ENCODE measurements around the gene COG1. TPM values are rescaled to one million over a fixed set of nuclear protein-coding genes. Genes with fewer than 3 reads are reported as not detected.

COG1 gene
- total RNA-seq, 1 experiment from 2014 or later = 41.2 TPM

DNA sequence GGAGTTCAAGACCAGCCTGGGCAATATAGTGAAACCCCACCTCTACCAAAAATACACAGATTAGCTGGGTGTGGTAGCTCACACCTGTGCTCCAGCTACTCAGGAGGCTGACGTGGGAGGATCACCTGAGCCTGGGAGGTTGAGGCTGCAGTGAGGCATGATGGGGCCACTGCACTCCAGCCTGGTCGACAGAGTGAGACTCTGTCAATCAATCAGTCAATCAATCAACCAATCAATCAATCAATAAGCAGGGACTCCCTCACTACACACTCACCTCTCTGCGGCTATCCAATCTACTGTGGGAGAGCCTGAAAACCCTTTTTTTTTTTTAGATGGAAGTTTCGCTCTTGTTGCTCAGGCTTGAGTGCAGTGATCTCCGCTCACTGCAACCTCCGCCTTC lies 37.2 kb downstream of the COG1 start:
- in situ Hi-C loops (cut with HindIII; ENCODE audit: low pct_unique_long_range_greater_than_20kb, low sequenced_read_pairs) (no loop called here), intact Hi-C loops (cut with micrococcal nuclease; ENCODE audit: unreplicated experiment) (no loop called here)
- Histone ChIP-seq H3K9me3 (ENCODE audit: control insufficient read depth, insufficient read depth, low read depth, low read length) (no peaks in the 10 kb centered on the region), H3K27ac (ENCODE audit: low read length) (no peak overlapping the region), H3K27me3 (ENCODE audit: control insufficient read depth, insufficient read depth, low read length) (no peaks in the 10 kb centered on the region), H3K4me3 (ENCODE audit: low read depth in 2 of 2, low read length in 2 of 2) (no peak overlapping the region), H3K36me3 (ENCODE audit: control insufficient read depth, insufficient read depth, low read length) (peaks cover 23% of the 10 kb centered on the region), H3K4me1 (ENCODE audit: control insufficient read depth, insufficient read depth, low read length) (peaks cover 41% of the 10 kb centered on the region)
- BruUV-seq (replicated peaks) = no TSS peak
- ChIA-PET CTCF (no interaction called here), POLR2A (no interaction called here)
- ATAC-seq (no peak), DNase-seq (ENCODE audit: low read depth, low spot score) (no peak)
- no peak for TF ChIP-seq POLR2AphosphoS5 (IDR thresholded peaks at IDR 0.05; ENCODE audit: low read depth, low read length)
- TF ChIP-seq, protein P1, sequence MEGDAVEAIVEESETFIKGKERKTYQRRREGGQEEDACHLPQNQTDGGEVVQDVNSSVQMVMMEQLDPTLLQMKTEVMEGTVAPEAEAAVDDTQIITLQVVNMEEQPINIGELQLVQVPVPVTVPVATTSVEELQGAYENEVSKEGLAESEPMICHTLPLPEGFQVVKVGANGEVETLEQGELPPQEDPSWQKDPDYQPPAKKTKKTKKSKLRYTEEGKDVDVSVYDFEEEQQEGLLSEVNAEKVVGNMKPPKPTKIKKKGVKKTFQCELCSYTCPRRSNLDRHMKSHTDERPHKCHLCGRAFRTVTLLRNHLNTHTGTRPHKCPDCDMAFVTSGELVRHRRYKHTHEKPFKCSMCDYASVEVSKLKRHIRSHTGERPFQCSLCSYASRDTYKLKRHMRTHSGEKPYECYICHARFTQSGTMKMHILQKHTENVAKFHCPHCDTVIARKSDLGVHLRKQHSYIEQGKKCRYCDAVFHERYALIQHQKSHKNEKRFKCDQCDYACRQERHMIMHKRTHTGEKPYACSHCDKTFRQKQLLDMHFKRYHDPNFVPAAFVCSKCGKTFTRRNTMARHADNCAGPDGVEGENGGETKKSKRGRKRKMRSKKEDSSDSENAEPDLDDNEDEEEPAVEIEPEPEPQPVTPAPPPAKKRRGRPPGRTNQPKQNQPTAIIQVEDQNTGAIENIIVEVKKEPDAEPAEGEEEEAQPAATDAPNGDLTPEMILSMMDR (IDR thresholded peaks at IDR 0.05) = no peak
- TF ChIP-seq SIN3A (IDR thresholded peaks at IDR 0.05; ENCODE audit: borderline replicate concordance, insufficient read depth, low read depth, low read length) = no peak
- TF ChIP-seq REST (IDR thresholded peaks at IDR 0.05; ENCODE audit: insufficient read depth in 1 of 2, low read depth in 2 of 2, low read length in 1 of 2) = no peak
- TF ChIP-seq TCF7L2 (IDR thresholded peaks at IDR 0.05; ENCODE audit: low read depth, low read length) = no peak

- TF ChIP-seq, protein P1 (IDR thresholded peaks at IDR 0.05) = no peak
- TF ChIP-seq POLR2AphosphoS5 (IDR thresholded peaks at IDR 0.05; ENCODE audit: low read depth, low read length) (no peak), TCF7L2 (IDR thresholded peaks at IDR 0.05; ENCODE audit: low read depth, low read length) (no peak), REST (IDR thresholded peaks at IDR 0.05; ENCODE audit: insufficient read depth in 1 of 2, low read depth in 2 of 2, low read length in 1 of 2) (no peak), SIN3A (IDR thresholded peaks at IDR 0.05; ENCODE audit: borderline replicate concordance, insufficient read depth, low read depth, low read length) (no peak)
- H3K4me1 ChIP-seq (ENCODE audit: control insufficient read depth, insufficient read depth, low read length) = peaks cover 38% of the 10 kb centered on the region
- CTCF ChIA-PET = interaction anchor here (0.6 to 1.1 kb wide), 3 partner anchors 139 to 643 kb away, joined by 3 to 7 read pairs (median 5); no protein-coding TSS in a partner anchor
- peak overlapping the region; percentile 88 to 98 for H3K4me3 ChIP-seq (ENCODE audit: low read depth in 2 of 2, low read length in 2 of 2)
- POLR2A ChIA-PET = interaction anchor here (0.6 kb wide), 1 partner anchor 1884 kb away, joined by 5 read pairs; no protein-coding TSS in a partner anchor
- peak overlapping the region; percentile 96 for H3K27ac ChIP-seq (ENCODE audit: low read length)
- no TSS peak for BruUV-seq (replicated peaks)
- DNase-seq (ENCODE audit: low read depth, low spot score) = no peak
- H3K27me3 ChIP-seq (ENCODE audit: control insufficient read depth, insufficient read depth, low read length) = no peaks in the 10 kb centered on the region
- no peaks in the 10 kb centered on the region for H3K9me3 ChIP-seq (ENCODE audit: control insufficient read depth, insufficient read depth, low read depth, low read length)
- no peak for ATAC-seq
- in situ Hi-C loops (cut with HindIII; ENCODE audit: low pct_unique_long_range_greater_than_20kb, low sequenced_read_pairs) = no loop called here
- intact Hi-C loops (cut with micrococcal nuclease; ENCODE audit: unreplicated experiment) = no loop called here
- peaks cover 36% of the 10 kb centered on the region for H3K36me3 ChIP-seq (ENCODE audit: control insufficient read depth, insufficient read depth, low read length)
Measured at GRCh38 chr17:73231395-73231794, 38.5 kb downstream of the COG1 start.

Measured in Panc1 (cell line).